VCaP (cell line): ENCODE data around the gene NAPEPLD.
"Not testable (repeated sequence)": the region's sequence is repeated elsewhere in the genome, so short reads cannot be mapped to it uniquely, and the experiment has no call there.

Experiments
- H3K27ac ChIP-seq: fragments of 450-650 bp; 2 replicates; pipeline ENCODE4 v1.5.1; 2017
- CTCF ChIP-seq: fragments of 450-650 bp; conservative IDR thresholded peaks from 2 replicates; pipeline ENCODE4 v1.5.1; 2017; ENCODE audit warnings: mild to moderate bottlenecking, moderate library complexity

NAPEPLD gene

DNA sequence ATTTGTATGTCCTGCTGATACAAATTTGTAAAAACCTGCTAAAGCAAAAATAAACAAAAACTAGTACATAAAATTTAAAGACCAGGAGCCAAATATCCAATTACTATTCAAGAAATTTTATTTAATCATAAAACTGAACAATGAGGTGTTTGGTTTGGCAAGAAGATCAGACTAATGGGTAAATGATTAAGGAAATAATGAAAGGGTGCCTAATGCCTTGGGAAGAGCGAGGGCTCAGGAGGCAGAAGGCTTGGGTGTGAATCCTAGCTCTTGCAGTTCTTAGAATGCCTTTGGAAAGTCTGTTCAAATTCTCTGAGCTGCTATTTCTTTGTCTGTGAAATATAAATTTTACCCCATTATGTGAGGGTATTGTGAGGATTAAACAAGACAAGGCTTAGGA lies 32.4 kb downstream of the NAPEPLD start:
- no peak for TF ChIP-seq CTCF
- peak overlapping the region; percentile 80 for H3K27ac ChIP-seq

DNA sequence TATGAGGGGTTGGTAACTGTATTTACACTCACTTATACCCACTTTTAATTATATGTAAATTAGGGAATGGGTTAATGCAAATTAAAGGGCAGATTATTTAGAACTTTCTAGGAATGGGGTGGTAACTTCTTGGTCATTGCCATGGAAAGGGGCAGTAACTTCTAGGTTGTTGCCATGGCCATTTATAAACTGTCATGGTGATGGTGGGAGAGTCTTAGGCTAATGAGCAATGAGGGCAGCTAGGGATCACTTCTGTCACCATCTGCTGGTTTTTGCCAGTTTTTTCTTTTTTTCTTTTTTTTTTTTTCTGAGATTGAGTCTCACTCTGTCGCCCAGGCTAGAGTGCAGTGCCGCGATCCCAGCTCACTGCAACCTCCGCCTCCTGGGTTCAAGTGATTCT lies 33.1 kb downstream of the NAPEPLD start:
- peak overlapping the region; percentile 80 for H3K27ac ChIP-seq
- no peak for TF ChIP-seq CTCF

GRCh38 chr7:103114576-103115008 lies 34.3 kb downstream of the NAPEPLD start:
- H3K27ac ChIP-seq = peak overlapping the region; percentile 80; the same call in 1 of the 2 replicates
- TF ChIP-seq CTCF = no peak

GRCh38 chr7:103113164-103113563 lies 35.7 kb downstream of the NAPEPLD start:
- no peak overlapping the region for H3K27ac ChIP-seq
- no peak for TF ChIP-seq CTCF

DNA sequence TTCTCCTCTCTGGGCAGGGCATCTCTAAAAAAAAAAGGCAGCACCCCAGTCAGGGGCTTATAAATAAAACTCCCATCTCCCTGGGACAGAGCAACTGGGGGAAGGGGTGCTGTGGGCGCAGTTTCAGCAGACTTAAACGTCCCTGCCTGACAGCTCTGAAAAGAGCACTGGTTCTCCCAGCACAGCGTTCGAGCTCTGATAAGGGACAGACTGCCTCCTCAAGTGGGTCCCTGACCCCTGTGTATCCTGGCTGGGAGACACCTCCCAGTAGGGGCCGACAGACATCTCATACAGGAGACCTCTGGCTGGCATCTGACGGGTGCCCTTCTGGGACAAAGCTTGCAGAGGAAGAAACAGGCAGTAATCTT lies 42.2 kb downstream of the NAPEPLD start:
- H3K27ac ChIP-seq = not testable (repeated sequence)

- no peak overlapping the region for H3K27ac ChIP-seq
- no peak for TF ChIP-seq CTCF
Observed at GRCh38 chr7:103106005-103106702, 42.7 kb downstream of the NAPEPLD start.

- TF ChIP-seq CTCF = no peak
- no peak overlapping the region for H3K27ac ChIP-seq
Observed at GRCh38 chr7:103101543-103101942, 47.4 kb downstream of the NAPEPLD start.

DNA sequence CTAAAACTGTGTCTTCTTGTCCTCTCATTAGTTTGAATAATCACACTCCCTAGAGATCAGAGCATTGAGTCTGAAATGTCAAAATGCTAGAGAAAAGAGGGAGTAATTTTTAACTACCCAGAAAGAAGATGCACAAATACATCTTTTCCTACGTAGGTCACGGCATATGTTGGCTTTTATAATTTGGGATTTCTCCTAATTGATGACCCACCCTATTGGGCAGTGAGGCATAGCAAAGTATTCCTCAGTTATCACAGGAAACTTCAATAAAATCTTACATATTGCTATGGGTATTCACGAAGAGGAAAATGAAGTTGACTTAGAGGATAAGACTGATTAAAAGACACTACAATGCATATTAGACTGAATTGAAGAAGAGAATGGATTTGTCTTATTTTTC lies 48.6 kb downstream of the NAPEPLD start:
- TF ChIP-seq CTCF = no peak
- no peak overlapping the region for H3K27ac ChIP-seq
